GM12878 (cell line): ENCODE results near the gene LGALS3. TPM values are rescaled to one million over a fixed set of nuclear protein-coding genes. Genes with fewer than 3 reads are reported as not detected.

Experiments used
- ATAC-seq: fragments of 200-7000 bp; cut with Tn5 transposase; 3 replicates; pipeline ENCODE4 v1.9.1; 2020; ENCODE audit warnings: mild to moderate bottlenecking, moderate library complexity
- BruUV-seq: library from RNA; stranded (reverse); fragments of 400-500 nt; replicated peaks from 2 replicates; lab custom pipeline; 2021; lab: Mats Ljungman, UMichigan
- CTCF ChIA-PET: fragments of 300-600 bp; sonication (Branson Sonifier 250); formaldehyde crosslinking; extraction: SDS; loops from one replicate; lab custom pipeline; 2021; ENCODE audit warnings: inconsistent platforms; lab: Yijun Ruan, JAX
- POLR2A ChIA-PET: fragments of 350-600 bp; formaldehyde crosslinking; extraction: SDS; loops from one replicate; lab custom pipeline; 2021; ENCODE audit warnings: inconsistent platforms; lab: Charles Lee
- RAD21 ChIA-PET: fragments of 300-600 bp; sonication (Branson Sonifier 250); formaldehyde crosslinking; loops from one replicate; lab custom pipeline; 2023; ENCODE audit warnings: antibody characterized with exemption; ENCODE audit not compliant: unreplicated experiment; lab: Charles Lee
- SMC1A ChIA-PET: fragments of 300-600 bp; sonication (Branson Sonifier 250); formaldehyde crosslinking; loops from one replicate; lab custom pipeline; 2023; ENCODE audit not compliant: unreplicated experiment, uncharacterized antibody; lab: Charles Lee
- DNase-seq: peaks from one replicate; pipeline ENCODE4 v3.0.0-alpha.2; 2011; ENCODE audit warnings: low read depth, low spot score
- FAIRE-seq: peaks from 3 replicates; lab custom pipeline; 2011; peaks lifted over from hg19 to GRCh38; lab: Jason Lieb, UNC
- H2AFZ ChIP-seq: 2 replicates; pipeline ENCODE4 v1.6.0; 2011; ENCODE audit warnings: low read depth, low read length, control low read depth; ENCODE audit not compliant: control insufficient read depth
- H3K27ac ChIP-seq: 2 replicates; pipeline ENCODE4 v1.5.1; 2011; ENCODE audit warnings: control low read depth; ENCODE audit not compliant: control insufficient read depth, insufficient read depth
- H3K27me3 ChIP-seq, 2 experiments: replicated peaks in 1 of 2; 2 replicates each; pipeline versions ENCODE4 v1.6.0 to v1.6.1; 2011; ENCODE audit warnings: low read length in 1 of 2; ENCODE audit not compliant: control insufficient read depth in 2 of 2, insufficient read depth in 2 of 2
- H3K36me3 ChIP-seq, 2 experiments: 2 replicates each; pipeline ENCODE4 v1.5.1; 2011; ENCODE audit warnings: low read length in 1 of 2; ENCODE audit not compliant: control insufficient read depth in 2 of 2, insufficient read depth in 2 of 2
- H3K4me1 ChIP-seq: 2 replicates; pipeline ENCODE4 v1.6.1; 2011; ENCODE audit warnings: mild to moderate bottlenecking, low read length, moderate library complexity, mixed read lengths; ENCODE audit not compliant: control insufficient read depth, insufficient read depth
- H3K4me2 ChIP-seq: 2 replicates; pipeline ENCODE4 v1.6.0; 2011; ENCODE audit warnings: control low read depth; ENCODE audit not compliant: control insufficient read depth, insufficient read depth
- H3K4me3 ChIP-seq: fragments of 200-600 bp; sonication (generic); 2 replicates; pipeline ENCODE4 v1.5.1; 2016
- H3K79me2 ChIP-seq: 2 replicates; pipeline ENCODE4 v1.6.0; 2011; ENCODE audit warnings: low read length; ENCODE audit not compliant: control insufficient read depth, insufficient read depth
- H3K9ac ChIP-seq: 2 replicates; pipeline ENCODE4 v1.8.0; 2011; ENCODE audit warnings: low read length, control low read depth, mixed read lengths; ENCODE audit not compliant: control insufficient read depth, insufficient read depth
- H3K9me3 ChIP-seq: replicated peaks from 3 replicates; pipeline ENCODE4 v1.5.1; 2011; ENCODE audit warnings: mild to moderate bottlenecking, low read length; ENCODE audit not compliant: control insufficient read depth, insufficient read depth
- H4K20me1 ChIP-seq: 2 replicates; pipeline ENCODE4 v1.6.0; 2011; ENCODE audit not compliant: control insufficient read depth, insufficient read depth
- RUNX3 ChIP-seq: IDR thresholded peaks from 2 replicates; pipeline ENCODE4 v1.6.1; 2012; ENCODE audit warnings: low read length, inconsistent platforms
- SMARCA5 ChIP-seq: fragments of 450-650 bp; IDR thresholded peaks from 2 replicates; pipeline ENCODE4 v1.6.1; 2017; ENCODE audit warnings: mild to moderate bottlenecking
- ZBTB4 ChIP-seq: fragments of 450-650 bp; formaldehyde crosslinking; IDR thresholded peaks from 2 replicates; pipeline ENCODE4 v1.4.0; 2022; ENCODE audit warnings: mild to moderate bottlenecking, moderate library complexity
- WGBS: methylation state at CpG from one replicate; pipeline ENCODE4 v1.1.6; 2016; ENCODE audit warnings: low lambda C conversion rate; ENCODE audit not compliant: insufficient replicate concordance, insufficient coverage; ENCODE audit errors: missing lambda C conversion rate; 5-methylcytosine and 5-hydroxymethylcytosine counted together
- in situ Hi-C: fragments of 300-500 bp; cut with MboI; formaldehyde crosslinking; loops from 9 replicates; pipeline ENCODE4 v1.14.3; 2018; ENCODE audit warnings: mixed read lengths
- intact Hi-C: fragments of 100-400 bp; cut with micrococcal nuclease; formaldehyde crosslinking; loops from one replicate; pipeline ENCODE4 v1.14.2; 2022; ENCODE audit not compliant: unreplicated experiment
- polyA plus RNA-seq, 11 experiments: library from polyadenylated mRNA; depleted of rRNA in 4 of 11; unstranded in 6 of 11; stranded (reverse) in 5 of 11; fragments of >200 nt; fragmentation: Nextera tagmentation in 4 of 11; fragmentation: Illumina TruSeq in 1 of 11; extraction: Ambion mirVana in 4 of 11; extraction: Trizol in 1 of 11; gene quantifications; 1 replicate in 1 of 11; 2 replicates in 10 of 11; pipeline versions ENCODE4 v1.2.1 to v1.2.3, GENCODE V29; 2011 to 2016; ENCODE audit warnings: inconsistent platforms in 2 of 11, missing spikeins in 2 of 11, low read depth in 1 of 11
- total RNA-seq, 4 experiments: library from RNA; depleted of rRNA in 3 of 4; stranded (reverse); fragments of >200 nt in 3 of 4; fragmentation: Illumina TruSeq in 1 of 4; extraction: Trizol in 1 of 4; gene quantifications; 2 replicates each; pipeline versions ENCODE4 v1.2.1 to v1.2.3, GENCODE V29; 2013 to 2021

Gene LGALS3
- total and polyA plus RNA-seq, 10 of the 15 experiments (the other 5 are each of a cell fraction or from before 2014, with no cell fraction given): 1.5 to 34.2 (median 18.4) TPM

- RAD21 ChIA-PET: interaction anchor here (1.3 kb wide), 1 partner anchor 18 kb away, joined by 4 read pairs; no protein-coding TSS in a partner anchor
- H3K9ac ChIP-seq: no peak overlapping the region
- BruUV-seq: no TSS peak
These were observed 11.1 kb upstream of the LGALS3 start for GRCh38 chr14:55117803-55118441.

More at GRCh38 chr14:55117803-55118441, 11.1 kb upstream of the LGALS3 start:
- no peak overlapping the region for H3K27ac ChIP-seq
- no peaks in the 10 kb centered on the region for H3K4me1 ChIP-seq
- in situ Hi-C loops (no loop called here), intact Hi-C loops (no loop called here)
- no peak for ATAC-seq
- no peak overlapping the region for H3K4me3 ChIP-seq
- DNase-seq: no peak
- WGBS: 84% methylated on average over 7 of the region's 7 CpGs
- no peak overlapping the region for H2AFZ ChIP-seq
- H3K27me3 ChIP-seq: no peaks in the 10 kb centered on the region
- 0 out of 2 replicates have a peak, but pooled peaks have one; percentile 6 for TF ChIP-seq RUNX3
- no peak for TF ChIP-seq ZBTB4 (CRISPR knock-in tag)
- no peak for TF ChIP-seq SMARCA5
- H3K79me2 ChIP-seq: no peaks in the 10 kb centered on the region
- no peak overlapping the region for H3K4me2 ChIP-seq
- SMC1A ChIA-PET: interaction anchor here (0.6 to 2.0 kb wide), 4 partner anchors 15 to 426 kb away, joined by 3 to 7 read pairs (median 4); no protein-coding TSS in a partner anchor
- no peaks in the 10 kb centered on the region for H3K36me3 ChIP-seq
- H3K9me3 ChIP-seq: no peaks in the 10 kb centered on the region
- H4K20me1 ChIP-seq: no peaks in the 10 kb centered on the region
- no peak for FAIRE-seq
- POLR2A ChIA-PET: interaction anchor here (0.5 to 2.9 kb wide), 2 partner anchors 8 to 15 kb away, joined by 8 to 14 read pairs; no protein-coding TSS in a partner anchor
- CTCF ChIA-PET: interaction anchor here (0.6 to 1.5 kb wide), 3 partner anchors 15 to 66 kb away, joined by 3 to 6 read pairs (median 3); partner anchors contain the start of gene MAPK1IP1L
